ENCODE measurements around the gene DPY19L3.
"Not testable (repeated sequence)": the region's sequence is repeated elsewhere in the genome, so short reads cannot be mapped to it uniquely, and the experiment has no call there.

Gene DPY19L3

GRCh38 chr19:32404933-32405430 is 588 bp upstream of the DPY19L3 start:
- no peak for FAIRE-seq
- TF ChIP-seq POLR2A (IDR thresholded peaks at IDR 0.05; ENCODE audit: low read depth, low read length): no peak
- DNase-seq (ENCODE audit: insufficient read length, low spot score): peak; percentile 39

GRCh38 chr19:32406161-32407003 is 812 bp downstream of the DPY19L3 start:
- 0 out of 2 replicates have a peak, but pooled peaks have one; percentile 0 for TF ChIP-seq POLR2A (IDR thresholded peaks at IDR 0.05; ENCODE audit: low read depth, low read length)
- DNase-seq (ENCODE audit: insufficient read length, low spot score) (no peak), FAIRE-seq (no peak)

GRCh38 chr19:32407004-32407992 is 1.7 kb downstream of the DPY19L3 start:
- FAIRE-seq (no peak), DNase-seq (ENCODE audit: insufficient read length, low spot score) (no peak)
- no peak for TF ChIP-seq POLR2A (IDR thresholded peaks at IDR 0.05; ENCODE audit: low read depth, low read length)

- no peak for DNase-seq (ENCODE audit: insufficient read length, low spot score)
- TF ChIP-seq POLR2A (IDR thresholded peaks at IDR 0.05; ENCODE audit: low read depth, low read length): no peak
- FAIRE-seq: no peak
Observed at GRCh38 chr19:32415246-32415645, 9.7 kb downstream of the DPY19L3 start.

- DNase-seq (ENCODE audit: insufficient read length, low spot score) (no peak), FAIRE-seq (no peak)
- no peak for TF ChIP-seq POLR2A (IDR thresholded peaks at IDR 0.05; ENCODE audit: low read depth, low read length)
Observed at GRCh38 chr19:32415669-32416068, 10.1 kb downstream of the DPY19L3 start.

GRCh38 chr19:32416749-32417456 is 11.3 kb downstream of the DPY19L3 start:
- DNase-seq (ENCODE audit: insufficient read length, low spot score): no peak
- FAIRE-seq: no peak
- TF ChIP-seq POLR2A (IDR thresholded peaks at IDR 0.05; ENCODE audit: low read depth, low read length): no peak

- no peak for TF ChIP-seq POLR2A (IDR thresholded peaks at IDR 0.05; ENCODE audit: low read depth, low read length)
- DNase-seq (ENCODE audit: insufficient read length, low spot score): no peak
- no peak for FAIRE-seq
Observed at GRCh38 chr19:32418155-32418554, 12.6 kb downstream of the DPY19L3 start.

GRCh38 chr19:32421589-32422361 is 16.2 kb downstream of the DPY19L3 start:
- no peak for FAIRE-seq
- DNase-seq (ENCODE audit: insufficient read length, low spot score): no peak

GRCh38 chr19:32422435-32422834 is 16.9 kb downstream of the DPY19L3 start:
- FAIRE-seq (no peak), DNase-seq (ENCODE audit: insufficient read length, low spot score) (no peak)
- no peak for TF ChIP-seq POLR2A (IDR thresholded peaks at IDR 0.05; ENCODE audit: low read depth, low read length)

More at GRCh38 chr19:32421589-32422361, 16.2 kb downstream of the DPY19L3 start:
- TF ChIP-seq POLR2A (IDR thresholded peaks at IDR 0.05; ENCODE audit: low read depth, low read length): no peak

GRCh38 chr19:32423944-32424343 is 18.4 kb downstream of the DPY19L3 start:
- not testable (repeated sequence) for DNase-seq (ENCODE audit: insufficient read length, low spot score); FAIRE-seq

- DNase-seq (ENCODE audit: insufficient read length, low spot score) (no peak), FAIRE-seq (no peak)
- no peak for TF ChIP-seq POLR2A (IDR thresholded peaks at IDR 0.05; ENCODE audit: low read depth, low read length)
Observed at GRCh38 chr19:32427536-32427935, 22.0 kb downstream of the DPY19L3 start.

GRCh38 chr19:32436692-32437091 is 31.1 kb downstream of the DPY19L3 start:
- no peak for TF ChIP-seq POLR2A (IDR thresholded peaks at IDR 0.05; ENCODE audit: low read depth, low read length)
- no peak for DNase-seq (ENCODE audit: insufficient read length, low spot score)

GRCh38 chr19:32437096-32437495 is 31.5 kb downstream of the DPY19L3 start:
- DNase-seq (ENCODE audit: insufficient read length, low spot score) (no peak), FAIRE-seq (no peak)
- TF ChIP-seq POLR2A (IDR thresholded peaks at IDR 0.05; ENCODE audit: low read depth, low read length): no peak

More at GRCh38 chr19:32436692-32437091, 31.1 kb downstream of the DPY19L3 start:
- FAIRE-seq: no peak

Data from H54 (cell line).